Measurements from ENCODE around the gene CSMD2.
"Not testable (repeated sequence)": the region's sequence is repeated elsewhere in the genome, so short reads cannot be mapped to it uniquely, and the experiment has no call there.

Gene CSMD2

GRCh38 chr1:34164771-34165391, at the start of gene CSMD2:
Gene CSMD2, minus strand, starts transcription at chr1:34165230. Its CDS starts 133 bp downstream, at chr1:34165097.
- DNase-seq = no peak

DNA sequence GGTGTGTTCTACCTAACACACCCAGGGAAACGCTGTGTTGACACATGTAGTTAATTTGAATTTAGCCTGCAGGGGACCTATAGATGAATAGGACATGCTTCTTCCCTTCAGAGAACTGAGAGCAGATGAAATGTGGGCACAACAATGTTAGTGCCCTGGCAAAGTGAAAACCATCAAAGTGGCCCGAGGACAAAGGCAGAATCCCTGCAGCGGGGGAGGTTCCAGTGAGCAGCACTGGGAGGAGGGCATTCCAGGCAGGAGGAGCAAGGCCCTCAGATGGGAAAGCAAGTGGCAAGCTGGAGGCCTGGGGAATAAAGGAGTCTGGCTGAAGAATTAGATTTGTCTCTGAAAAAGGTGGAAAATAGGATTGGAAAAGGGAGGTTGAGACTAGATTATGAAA, 48.9 kb upstream of the CSMD2 start:
- DNase-seq = no peak

DNA sequence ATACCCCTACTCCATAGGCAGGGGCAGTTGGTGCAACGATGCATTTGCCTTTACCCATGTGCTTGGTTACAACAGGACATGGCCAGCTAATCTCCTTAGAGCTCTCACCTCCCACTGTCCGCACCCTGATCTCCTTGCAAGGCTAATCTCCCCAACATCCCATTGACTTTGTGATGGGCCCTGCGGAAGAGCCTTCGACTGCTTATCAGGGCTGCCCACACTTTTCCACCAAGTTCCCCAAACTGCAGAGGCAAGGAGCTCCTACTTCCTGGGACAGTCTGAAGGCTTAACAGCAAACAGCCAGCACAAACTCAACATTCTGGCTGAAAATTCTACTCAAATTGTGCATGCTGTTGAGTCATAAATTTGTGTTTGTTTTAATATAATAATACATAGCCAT, 47.6 kb upstream of the CSMD2 start:
- DNase-seq = no peak

- no peak for DNase-seq
These were observed 34.9 kb upstream of the CSMD2 start for GRCh38 chr1:34199927-34200326.

- DNase-seq = no peak
These were observed 27.6 kb upstream of the CSMD2 start for GRCh38 chr1:34192621-34193020.

- DNase-seq = no peak
These were observed 25.7 kb upstream of the CSMD2 start for GRCh38 chr1:34190692-34191091.

DNA sequence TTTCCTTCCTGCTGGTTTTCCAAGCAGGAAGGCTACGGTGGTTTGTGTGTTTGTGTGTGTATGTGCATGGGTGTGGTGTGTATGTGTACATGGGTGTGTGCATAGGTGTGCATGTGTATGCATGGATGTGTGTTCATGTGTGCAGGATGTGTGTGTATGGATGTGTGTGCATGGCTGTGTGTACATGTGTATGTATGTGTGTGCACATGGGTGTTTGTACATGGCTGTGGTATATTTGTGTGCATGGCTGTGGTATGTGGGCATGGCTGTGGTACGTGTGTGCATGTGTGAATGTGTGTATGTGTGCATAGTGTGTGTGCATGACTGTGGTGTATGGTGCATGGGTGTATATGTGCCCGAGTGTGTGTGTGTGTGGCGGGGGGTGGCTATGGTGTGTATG, 24.0 kb upstream of the CSMD2 start:
- no peak for DNase-seq

- no peak for DNase-seq
These were observed 23.4 kb upstream of the CSMD2 start for GRCh38 chr1:34188418-34188817.

DNA sequence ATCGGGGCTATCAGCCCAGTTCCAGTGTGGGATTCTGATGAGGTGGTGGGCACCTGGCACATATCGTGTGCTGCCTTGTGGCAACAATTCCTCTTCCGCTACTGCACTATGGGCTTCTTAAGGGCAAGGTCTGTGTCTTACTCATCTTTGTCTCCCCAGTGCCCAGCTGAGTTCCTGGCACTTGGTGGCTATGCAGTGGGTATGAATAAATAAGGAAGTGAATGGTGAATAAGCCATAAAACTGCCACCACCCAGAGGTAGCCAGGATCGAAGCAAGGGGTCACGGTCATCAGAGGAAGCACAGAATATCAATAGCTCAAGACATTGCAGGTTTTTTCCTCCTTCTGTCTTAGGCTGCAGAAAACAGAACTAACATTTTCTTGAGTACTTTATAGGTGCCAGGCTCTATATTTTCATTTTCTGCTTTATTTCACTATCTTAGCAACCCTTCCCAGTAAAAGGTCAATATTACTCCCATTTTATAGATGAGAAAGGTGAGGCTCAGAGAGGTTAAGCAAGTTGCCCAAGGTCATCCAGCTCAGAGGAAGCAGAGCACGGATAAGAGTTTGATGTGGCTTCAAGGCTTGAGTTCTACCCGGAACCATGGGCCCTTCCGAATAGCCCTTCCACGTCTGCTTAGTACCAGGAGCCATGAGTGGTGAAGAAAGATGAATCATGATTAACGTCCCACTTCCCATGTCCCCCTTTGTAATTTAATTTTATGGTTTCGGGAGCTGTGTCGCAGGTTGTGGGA, 21.9 kb upstream of the CSMD2 start:
- DNase-seq = no peak

- DNase-seq = not testable (repeated sequence)
These were observed 18.4 kb upstream of the CSMD2 start for GRCh38 chr1:34183381-34183780.

GRCh38 chr1:34178072-34178471, 13.0 kb upstream of the CSMD2 start:
- DNase-seq = no peak

- no peak for DNase-seq
These were observed 12.0 kb upstream of the CSMD2 start, which contains the start of gene C1orf94 for GRCh38 chr1:34176830-34177603. Gene C1orf94, plus strand, starts transcription at chr1:34176907. Its CDS starts 883 bp downstream, at chr1:34177790.

DNA sequence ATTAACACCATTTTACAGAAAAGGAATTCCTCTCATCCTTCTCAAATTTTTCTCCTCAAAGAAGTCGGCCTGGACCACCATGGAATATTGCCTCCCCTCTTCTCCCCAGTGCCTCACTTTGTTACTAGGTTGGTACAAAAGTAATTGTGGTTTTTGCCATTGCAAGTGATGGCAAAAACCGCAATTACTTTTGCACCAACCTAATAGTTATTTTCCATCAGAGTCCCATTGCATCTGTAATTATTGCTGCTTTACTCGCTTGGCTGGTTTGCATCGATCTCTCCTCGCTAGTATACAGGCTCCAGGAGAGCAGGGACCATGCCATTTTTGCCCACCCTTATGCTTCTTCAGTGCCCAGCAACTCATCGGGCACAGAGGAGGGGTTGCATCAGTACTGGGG, 10.7 kb upstream of the CSMD2 start:
- no peak for DNase-seq

GRCh38 chr1:34167389-34167788, 2.4 kb upstream of the CSMD2 start:
- DNase-seq = no peak

- no peak for DNase-seq
These were observed 1.8 kb upstream of the CSMD2 start for GRCh38 chr1:34166625-34167361.

DNA sequence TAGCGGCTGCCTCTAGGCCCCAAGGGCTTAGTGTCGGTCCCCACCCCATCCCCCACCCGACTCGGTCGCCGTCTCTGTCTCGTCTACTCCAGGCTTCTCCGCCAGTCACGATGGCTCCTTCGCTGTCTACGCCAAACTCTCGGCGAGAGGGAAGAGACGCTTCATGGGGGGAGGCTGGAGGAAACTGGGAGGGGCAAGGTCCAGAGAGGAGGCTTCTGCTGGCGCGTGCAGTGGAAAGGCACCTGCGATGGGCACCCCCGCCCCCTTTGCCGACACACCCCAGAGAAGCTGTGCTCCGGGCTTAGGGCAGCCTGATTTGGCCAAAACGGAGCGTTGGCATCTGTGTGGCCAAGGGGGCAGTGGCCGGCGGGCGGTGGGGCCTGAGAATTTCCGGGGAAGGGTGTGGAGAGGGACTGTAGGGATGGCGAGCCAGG, 1.2 kb upstream of the CSMD2 start:
- no peak for DNase-seq

GRCh38 chr1:34165422-34165921, 442 bp upstream of the CSMD2 start:
- DNase-seq = no peak

- no peak for DNase-seq
These were observed 968 bp downstream of the CSMD2 start for GRCh38 chr1:34163792-34164731.

DNA sequence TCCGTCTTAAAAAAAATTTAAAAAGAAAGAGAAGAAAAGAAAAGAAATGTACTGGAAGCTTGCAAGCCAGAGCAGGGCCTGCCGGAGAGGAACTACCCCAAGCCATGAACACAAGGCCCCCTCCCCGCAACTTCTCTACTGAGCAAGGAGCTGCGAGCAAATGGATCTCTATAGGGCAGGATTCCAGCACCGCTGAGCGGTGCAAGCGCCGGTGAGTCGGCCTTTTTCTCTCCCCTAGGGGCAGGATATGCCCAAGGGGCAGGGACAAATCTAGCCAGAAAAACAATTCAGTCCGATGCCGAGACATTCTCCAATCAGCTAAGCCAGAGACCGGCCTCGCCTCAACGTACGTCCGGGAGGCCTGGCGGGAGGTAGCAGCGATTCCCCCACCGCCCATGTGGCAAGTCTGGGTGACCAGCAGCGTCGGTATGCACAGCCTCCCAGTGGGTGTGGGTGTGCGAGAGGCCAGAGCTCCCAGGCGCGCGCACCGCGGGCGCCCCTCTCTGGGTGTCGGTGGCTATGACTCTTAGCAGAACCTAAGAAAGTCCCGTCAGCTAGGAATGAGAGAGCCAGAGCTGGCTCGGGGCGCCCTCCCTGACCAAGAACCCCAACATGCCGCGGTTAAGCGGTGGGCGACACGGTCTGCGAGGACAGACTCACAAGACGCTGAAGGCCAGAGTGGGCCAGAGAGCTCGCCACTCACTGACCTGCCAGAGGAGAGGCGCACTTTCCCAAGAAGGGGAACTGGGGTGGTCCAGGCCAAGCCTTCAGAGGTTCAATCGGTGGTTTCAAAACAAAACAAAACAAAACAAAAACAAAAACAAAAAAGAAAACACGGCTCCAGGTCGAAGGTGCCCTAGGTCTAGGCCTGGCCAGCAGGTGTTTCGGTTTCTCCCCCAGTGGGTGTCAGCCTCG, 1.9 kb downstream of the CSMD2 start:
- DNase-seq = peak; percentile 48

DNA sequence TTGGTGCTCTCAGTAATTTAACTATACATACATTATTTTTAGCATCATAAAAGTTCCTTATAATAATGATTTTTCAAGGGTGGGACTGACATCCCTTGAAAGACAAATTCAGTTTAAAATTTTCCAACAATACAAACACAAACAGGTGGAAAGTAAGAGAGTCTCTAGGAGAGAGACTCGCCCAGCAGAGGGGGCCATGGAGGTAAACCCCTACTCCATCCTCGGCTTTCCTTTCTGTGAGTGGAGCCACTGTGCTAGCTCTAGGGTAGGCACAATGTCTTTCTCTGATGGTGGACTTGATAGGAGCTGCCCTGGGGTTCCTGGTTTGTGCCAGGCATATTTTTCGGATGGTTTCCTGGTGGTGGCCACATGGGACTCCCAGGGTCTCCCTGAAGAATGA, 8.3 kb downstream of the CSMD2 start:
- no peak for DNase-seq

- DNase-seq = no peak
These were observed 9.2 kb downstream of the CSMD2 start for GRCh38 chr1:34155860-34156259.
